Ishikawa (cell line): Measurements from ENCODE around the gene MEX3B.

Experiments
- CREB1 ChIP-seq: IDR thresholded peaks from 2 replicates; pipeline ENCODE4 v1.6.1; 2012; ENCODE audit warnings: low read depth
- FOXM1 ChIP-seq: IDR thresholded peaks from 2 replicates; pipeline ENCODE4 v1.6.1; 2012; ENCODE audit warnings: low read depth, borderline replicate concordance
- RAD21 ChIP-seq: IDR thresholded peaks from 2 replicates; pipeline ENCODE4 v1.6.1; 2012; ENCODE audit warnings: low read depth
- TF ChIP-seq, protein P1 (sequence below): IDR thresholded peaks from 2 replicates; pipeline ENCODE4 v1.6.1; 2012; ENCODE audit warnings: low read depth, mild to moderate bottlenecking

DNA sequence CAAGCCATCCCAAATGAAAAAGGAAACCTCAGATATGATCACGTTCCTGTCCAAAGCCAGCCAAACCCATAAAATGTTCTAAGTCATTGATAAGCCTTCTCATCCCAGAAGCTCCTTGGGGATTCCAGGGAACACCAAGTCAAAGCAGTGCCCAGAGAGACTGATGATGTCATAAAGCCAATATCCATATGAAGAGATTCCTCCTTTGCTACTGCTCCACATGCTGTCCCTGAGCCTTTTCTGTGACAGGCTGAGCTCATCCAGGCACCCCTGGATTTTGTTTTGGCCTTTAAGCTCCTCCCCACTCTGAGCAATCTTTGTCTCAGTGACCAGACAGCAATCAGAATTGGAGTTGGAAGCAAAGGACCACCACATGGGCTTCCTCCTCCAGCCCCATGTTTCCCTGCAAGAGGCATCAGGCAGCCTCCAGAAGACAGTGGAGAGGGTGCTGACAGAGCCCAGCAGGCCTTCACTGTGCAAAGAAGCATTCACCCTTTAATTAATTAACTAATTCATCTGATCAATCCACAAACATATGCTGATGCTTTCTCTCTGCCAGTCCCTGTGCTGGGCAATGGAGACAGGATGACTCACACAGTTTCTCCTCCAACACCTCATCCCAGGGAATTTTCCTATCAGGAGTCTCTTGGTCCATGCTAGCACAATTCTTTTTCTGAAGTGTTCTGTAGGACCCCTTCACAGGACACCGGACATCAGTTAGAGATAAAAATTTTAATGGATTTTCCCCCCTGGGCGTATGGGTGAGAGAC lies 25.0 kb downstream of the MEX3B start:
- TF ChIP-seq RAD21 (no peak), FOXM1 (no peak), CREB1 (no peak)
- TF ChIP-seq, protein P1, sequence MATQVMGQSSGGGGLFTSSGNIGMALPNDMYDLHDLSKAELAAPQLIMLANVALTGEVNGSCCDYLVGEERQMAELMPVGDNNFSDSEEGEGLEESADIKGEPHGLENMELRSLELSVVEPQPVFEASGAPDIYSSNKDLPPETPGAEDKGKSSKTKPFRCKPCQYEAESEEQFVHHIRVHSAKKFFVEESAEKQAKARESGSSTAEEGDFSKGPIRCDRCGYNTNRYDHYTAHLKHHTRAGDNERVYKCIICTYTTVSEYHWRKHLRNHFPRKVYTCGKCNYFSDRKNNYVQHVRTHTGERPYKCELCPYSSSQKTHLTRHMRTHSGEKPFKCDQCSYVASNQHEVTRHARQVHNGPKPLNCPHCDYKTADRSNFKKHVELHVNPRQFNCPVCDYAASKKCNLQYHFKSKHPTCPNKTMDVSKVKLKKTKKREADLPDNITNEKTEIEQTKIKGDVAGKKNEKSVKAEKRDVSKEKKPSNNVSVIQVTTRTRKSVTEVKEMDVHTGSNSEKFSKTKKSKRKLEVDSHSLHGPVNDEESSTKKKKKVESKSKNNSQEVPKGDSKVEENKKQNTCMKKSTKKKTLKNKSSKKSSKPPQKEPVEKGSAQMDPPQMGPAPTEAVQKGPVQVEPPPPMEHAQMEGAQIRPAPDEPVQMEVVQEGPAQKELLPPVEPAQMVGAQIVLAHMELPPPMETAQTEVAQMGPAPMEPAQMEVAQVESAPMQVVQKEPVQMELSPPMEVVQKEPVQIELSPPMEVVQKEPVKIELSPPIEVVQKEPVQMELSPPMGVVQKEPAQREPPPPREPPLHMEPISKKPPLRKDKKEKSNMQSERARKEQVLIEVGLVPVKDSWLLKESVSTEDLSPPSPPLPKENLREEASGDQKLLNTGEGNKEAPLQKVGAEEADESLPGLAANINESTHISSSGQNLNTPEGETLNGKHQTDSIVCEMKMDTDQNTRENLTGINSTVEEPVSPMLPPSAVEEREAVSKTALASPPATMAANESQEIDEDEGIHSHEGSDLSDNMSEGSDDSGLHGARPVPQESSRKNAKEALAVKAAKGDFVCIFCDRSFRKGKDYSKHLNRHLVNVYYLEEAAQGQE, result no peak
